Loucy (cell line): ENCODE data around the gene MS4A18.

Experiments
- CTCF ChIP-seq: fragments of 200-600 bp; sonication (generic); conservative IDR thresholded peaks from 2 replicates; pipeline ENCODE4 v1.5.1; 2014; ENCODE audit warnings: mild to moderate bottlenecking, antibody characterized with exemption, low read length
- EZH2phosphoT487 ChIP-seq: fragments of 200-600 bp; IDR thresholded peaks from 2 replicates; pipeline ENCODE4 v1.6.1; 2018; ENCODE audit warnings: antibody characterized with exemption, mild to moderate bottlenecking, moderate library complexity, borderline replicate concordance

GRCh38 chr11:60734279-60734678 lies 9.8 kb downstream of the MS4A18 start:
- TF ChIP-seq CTCF (no peak), EZH2phosphoT487 (no peak)
